ENCODE results near the gene ARHGAP21. TPM values are rescaled to one million over a fixed set of nuclear protein-coding genes. Genes with fewer than 3 reads are reported as not detected.

Gene ARHGAP21
- total RNA-seq, 1 experiment from 2014 or later, result 59.4 TPM

- no peak overlapping the region for H3K14ac ChIP-seq (ENCODE audit: insufficient read depth, low read length)
- H3K23me2 ChIP-seq (ENCODE audit: insufficient read length, low read depth, low read length, poor library complexity, severe bottlenecking), result no peaks in the 10 kb centered on the region
- H4K20me1 ChIP-seq (ENCODE audit: control insufficient read depth, insufficient read depth, insufficient read length), result no peaks in the 10 kb centered on the region
- H3K27ac ChIP-seq (ENCODE audit: insufficient read length, low read depth, low read length), result no peak overlapping the region
- no peak overlapping the region for H2AK5ac ChIP-seq (ENCODE audit: insufficient read length, low read length)
- H4K91ac ChIP-seq (ENCODE audit: insufficient read length, low read depth, low read length), result no peak overlapping the region
- no peak overlapping the region for H4K8ac ChIP-seq (replicated peaks; ENCODE audit: insufficient read length, low read depth, low read length)
- Mint-ChIP-seq H3K4me3 (no peak overlapping the region), H3K4me1 (peaks cover 0 to 4% of the 10 kb centered on the region in 2 experiments; a peak in 2 of 4 replicates), H3K27ac (peak overlapping the region in 1 of 3 experiments; percentile 4; a peak in 2 of 7 replicates), H3K9me3 (no peaks in the 10 kb centered on the region), H3K36me3 (ENCODE audit: insufficient read depth in 1 of 3, low read depth in 3 of 3) (peaks cover 10 to 75% (median 69%) of the 10 kb centered on the region in 3 experiments; a peak in 6 of 7 replicates), H3K27me3 (ENCODE audit: low read depth) (no peaks in the 10 kb centered on the region)
- no peak overlapping the region for H2BK12ac ChIP-seq (ENCODE audit: insufficient read length, low read depth, low read length)
- no peak overlapping the region for H3K56ac ChIP-seq (ENCODE audit: insufficient read length, low read depth, low read length)
- no peak overlapping the region for H3K9ac ChIP-seq (ENCODE audit: extremely low read depth, insufficient read length, low read length)
- H2BK15ac ChIP-seq (ENCODE audit: low read depth, low read length), result no peak overlapping the region
- no peak overlapping the region for H2BK5ac ChIP-seq (ENCODE audit: insufficient read length, low read length)
- no peaks in the 10 kb centered on the region for H3K79me2 ChIP-seq (ENCODE audit: insufficient read depth, low read length)
- H3K4me2 ChIP-seq (ENCODE audit: insufficient read depth, insufficient read length, low read length), result no peak overlapping the region
- no peaks in the 10 kb centered on the region for H3K4me1 ChIP-seq (ENCODE audit: insufficient read depth, low read length)
- H3K18ac ChIP-seq (ENCODE audit: insufficient read length, low read depth, low read length), result no peak overlapping the region
- no peaks in the 10 kb centered on the region for H3K9me3 ChIP-seq (ENCODE audit: control insufficient read depth, low read depth, low read length)
- no peak overlapping the region for H3K23ac ChIP-seq (ENCODE audit: insufficient read length, low read depth, low read length)
- whole genome bisulfite sequencing (ENCODE audit: extremely low coverage, insufficient read length, low lambda C conversion rate), result no CpG with 5 or more reads among the region's 11 CpGs
- H2BK20ac ChIP-seq (ENCODE audit: low read depth, low read length, poor library complexity, severe bottlenecking), result no peak overlapping the region
- no peaks in the 10 kb centered on the region for H3K27me3 ChIP-seq (ENCODE audit: insufficient read depth, low read length)
- no peak overlapping the region for H2BK120ac ChIP-seq (ENCODE audit: low read depth, low read length, poor library complexity, severe bottlenecking)
- no peaks in the 10 kb centered on the region for H3K79me1 ChIP-seq (ENCODE audit: insufficient read depth, low read depth, low read length, poor library complexity, severe bottlenecking)
- no peak overlapping the region for H2AFZ ChIP-seq (ENCODE audit: low read length)
- H4K5ac ChIP-seq (ENCODE audit: insufficient read length, low read depth, low read length), result no peak overlapping the region
- no peak for DNase-seq
- H3K4ac ChIP-seq (ENCODE audit: low read depth, low read length), result no peak overlapping the region
- H3T11ph ChIP-seq (ENCODE audit: low read length), result no peak overlapping the region
- TF ChIP-seq CTCF (conservative IDR thresholded peaks at IDR 0.05), result no peak
These were observed 127.3 kb downstream of the ARHGAP21 start for GRCh38 chr10:24596217-24596930.

Measured in H9 (cell line).